Activated CD4-positive, alpha-beta T cell treated with anti-CD3 and anti-CD28 coated beads for 4 hours (primary cell): Measurements from ENCODE around the gene ERO1B.

ENCODE experiments used
- DNase-seq, 2 donors: peaks; one replicate each; pipeline ENCODE4 v3.0.0-alpha.2; 2020

ERO1B gene

DNA sequence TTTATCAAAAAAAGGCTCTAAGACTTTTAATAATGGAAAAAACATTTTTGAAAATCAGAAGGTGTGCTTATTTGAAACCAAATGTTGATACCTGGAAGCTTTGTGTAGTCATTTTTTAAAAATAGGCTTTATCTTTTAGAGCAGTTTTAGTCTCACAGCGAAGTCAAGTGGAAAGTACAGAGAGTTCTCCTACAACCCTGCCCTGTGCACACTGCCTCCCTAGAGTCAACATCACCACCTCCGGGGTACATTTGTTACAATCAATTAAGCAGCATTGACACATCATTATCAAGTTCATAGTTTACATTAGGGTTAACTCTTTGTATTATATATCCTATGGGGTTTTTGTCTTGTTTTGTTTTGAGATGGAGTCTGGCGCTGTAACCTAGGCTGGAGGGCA lies 10.7 kb upstream of the ERO1B start:
- no peak for DNase-seq

DNA sequence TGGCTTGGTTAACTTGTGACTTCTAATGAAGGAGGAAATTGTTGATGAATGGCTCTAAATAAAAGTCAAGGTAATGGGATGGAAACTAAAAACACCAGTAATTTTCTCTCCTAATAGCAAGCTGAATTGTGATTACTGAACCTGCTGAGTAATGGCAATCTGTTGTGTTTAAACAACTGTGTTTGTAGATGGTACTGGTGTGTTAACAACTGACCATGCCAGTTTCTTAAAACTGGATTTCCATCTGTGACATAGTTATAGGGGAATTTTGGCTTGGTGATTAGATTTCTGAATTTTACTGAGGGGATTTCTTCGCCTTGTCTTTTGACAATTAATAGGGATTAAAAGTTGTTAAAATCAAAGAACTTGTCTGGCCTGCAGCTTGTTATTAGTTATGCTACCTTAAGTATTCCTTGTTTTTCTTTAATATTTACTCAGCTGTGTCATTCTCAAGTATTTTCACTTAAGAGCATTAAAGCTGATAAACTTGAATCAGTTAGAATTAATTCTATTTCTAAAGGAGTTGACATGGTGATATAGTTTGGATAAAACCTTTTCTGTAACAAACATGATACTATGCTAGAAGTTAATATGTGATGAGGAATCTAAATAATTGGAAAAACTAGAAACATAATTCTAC lies 7.9 kb upstream of the ERO1B start:
- DNase-seq, result no peak

DNA sequence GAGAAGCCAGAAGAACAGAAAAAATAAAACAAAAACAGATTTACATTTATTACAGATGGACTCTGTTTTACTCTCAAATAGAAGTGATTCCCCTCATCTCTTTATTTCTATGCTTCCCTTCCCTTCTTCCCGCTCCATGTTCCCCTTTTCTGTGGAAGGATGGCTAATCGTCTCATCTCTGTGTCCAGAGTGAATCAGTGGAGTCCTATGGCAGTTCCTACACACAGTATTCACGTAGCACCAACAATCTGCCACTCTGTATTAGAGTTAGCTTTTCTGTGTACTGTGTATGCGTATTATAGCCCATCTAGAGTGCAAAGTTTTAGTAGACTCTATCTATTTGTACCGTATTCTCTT lies 6.8 kb upstream of the ERO1B start:
- no peak for DNase-seq

DNA sequence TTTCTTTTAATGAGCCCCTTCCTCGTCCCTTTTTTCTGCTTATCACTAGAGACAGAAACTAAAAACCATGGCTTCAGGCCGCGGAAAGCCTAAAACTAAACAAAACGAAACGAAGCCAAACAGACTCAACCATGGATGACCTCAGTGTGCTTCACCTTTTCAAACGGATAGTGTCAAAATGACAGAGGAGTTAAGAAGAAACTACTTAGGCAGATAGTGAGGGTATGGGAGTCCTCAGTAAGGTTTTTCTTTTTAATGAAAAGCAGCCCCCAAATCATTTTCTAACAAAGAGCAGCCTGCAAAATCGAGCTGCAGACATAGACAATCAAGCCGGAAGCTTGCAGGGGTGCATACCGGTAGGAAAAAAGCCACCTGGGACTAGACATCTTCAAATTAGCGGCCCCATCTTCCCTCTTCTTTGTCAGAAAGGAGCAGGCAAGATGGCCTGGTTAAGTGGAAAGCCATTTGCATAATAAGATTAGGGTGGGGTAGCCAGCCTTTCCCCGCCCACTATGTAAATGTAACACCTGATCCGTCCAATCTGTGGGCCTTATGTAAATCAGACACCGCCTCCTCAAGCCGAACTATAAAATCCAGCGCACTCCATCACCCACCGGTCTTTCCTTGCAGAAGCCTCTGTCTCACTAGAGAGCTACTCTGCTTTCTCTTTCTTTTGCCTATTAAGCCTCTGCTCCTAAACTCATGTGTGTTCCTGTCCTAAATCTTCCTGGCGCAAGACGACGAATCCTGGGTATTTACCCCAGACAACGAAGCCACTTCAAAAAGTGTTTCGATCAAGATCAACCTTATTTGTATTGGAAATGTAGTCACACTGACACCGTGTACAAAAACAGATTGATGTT lies 6.2 kb upstream of the ERO1B start:
- DNase-seq, result no peak

DNA sequence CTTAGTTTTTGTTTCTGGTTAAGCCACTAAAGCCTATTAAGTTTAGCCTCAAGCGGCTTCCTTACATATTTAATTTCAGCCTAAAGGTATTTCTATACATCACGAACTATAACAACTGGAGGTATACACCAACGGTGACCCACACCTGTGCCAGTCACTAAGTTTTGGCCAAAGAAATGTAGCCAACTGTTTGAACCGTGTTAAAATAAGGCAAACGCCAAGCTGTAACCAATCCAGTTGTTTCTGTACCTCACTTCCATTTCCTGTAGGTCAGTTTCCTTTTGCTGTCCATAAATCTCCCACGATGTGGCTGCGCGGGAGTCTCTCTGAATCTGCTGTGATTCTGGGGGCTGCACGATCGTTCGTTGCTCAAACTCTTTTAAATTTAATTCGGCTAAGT lies 5.6 kb upstream of the ERO1B start:
- DNase-seq, result no peak

DNA sequence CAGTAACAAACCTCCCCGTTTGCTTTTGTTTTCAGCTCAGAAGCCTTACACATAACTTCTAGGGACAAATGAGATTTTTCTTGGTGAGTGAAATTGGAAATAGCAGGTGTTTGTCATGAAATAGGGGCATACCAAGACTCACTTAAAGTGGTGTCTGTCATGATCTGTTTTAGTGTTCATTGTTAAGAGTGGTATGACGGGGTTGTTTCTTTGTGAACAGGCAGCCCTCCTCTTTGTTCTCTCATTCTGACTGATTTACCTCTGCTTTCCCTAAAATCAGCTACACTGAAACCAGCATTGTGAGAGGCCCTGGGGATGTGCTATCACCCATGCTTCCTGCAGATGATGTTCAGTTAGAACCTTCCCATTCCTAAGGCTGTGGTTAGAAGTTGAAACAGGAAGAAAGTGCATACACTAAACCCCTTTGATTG lies 2.5 kb upstream of the ERO1B start:
- DNase-seq, result no peak

DNA sequence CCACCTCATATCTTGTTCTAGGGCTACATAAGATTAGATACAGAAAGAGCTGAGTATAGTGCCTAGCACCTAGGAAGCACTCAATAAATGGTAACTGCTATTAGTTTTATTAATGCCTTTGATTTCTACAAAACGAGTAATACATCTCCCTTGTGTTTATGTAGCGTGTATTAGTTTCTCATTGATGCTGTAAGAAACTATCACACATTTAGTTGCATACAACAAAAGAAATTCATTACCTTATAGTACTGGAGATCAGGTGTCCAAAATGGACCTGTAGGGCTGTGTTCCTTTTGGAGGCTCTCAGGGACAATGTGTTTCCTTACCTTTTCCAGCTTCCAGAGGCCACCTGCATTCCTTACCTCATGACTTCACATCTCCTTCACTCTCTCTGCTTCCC lies 961 bp upstream of the ERO1B start:
- DNase-seq, result no peak

DNA sequence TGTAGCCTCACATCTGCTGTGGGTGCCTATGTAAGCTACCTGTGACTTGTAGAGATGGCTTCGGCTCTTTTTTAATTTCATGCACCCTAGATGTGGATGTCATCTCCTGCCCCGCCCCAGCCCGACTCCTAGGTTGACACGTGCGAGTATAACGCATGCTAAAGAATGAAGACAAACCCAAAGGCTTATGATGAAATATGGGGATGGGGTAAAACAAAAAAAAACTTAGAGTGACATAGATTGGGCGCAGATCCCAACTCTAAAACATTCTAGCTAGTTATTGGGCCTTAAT lies 613 bp upstream of the ERO1B start:
- DNase-seq, result peak; percentile 43 to 46

DNA sequence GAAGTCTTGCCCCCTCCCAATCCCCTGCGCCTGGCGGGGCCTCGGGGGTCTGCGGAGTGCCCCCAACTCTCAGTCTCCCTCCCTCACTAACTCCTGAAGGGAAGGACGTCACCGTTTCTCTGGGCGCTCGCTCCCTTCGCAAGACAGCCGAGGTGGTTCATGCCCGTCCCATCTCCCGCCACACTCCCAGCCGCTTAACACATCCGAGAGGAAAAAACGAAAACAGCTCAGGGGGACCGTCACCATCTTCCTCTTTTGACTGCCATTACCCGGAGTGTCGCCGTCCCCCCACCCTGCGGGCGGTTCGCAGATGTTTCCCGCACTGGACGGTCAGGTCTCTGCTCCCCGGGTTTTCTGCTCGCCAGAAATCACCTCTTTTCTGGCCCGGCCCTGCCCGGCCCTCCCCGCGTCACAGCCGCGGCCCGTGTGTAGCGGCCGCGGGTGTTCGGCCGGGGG lies 532 bp downstream of the ERO1B start:
- peak; percentile 12 to 24 for DNase-seq

DNA sequence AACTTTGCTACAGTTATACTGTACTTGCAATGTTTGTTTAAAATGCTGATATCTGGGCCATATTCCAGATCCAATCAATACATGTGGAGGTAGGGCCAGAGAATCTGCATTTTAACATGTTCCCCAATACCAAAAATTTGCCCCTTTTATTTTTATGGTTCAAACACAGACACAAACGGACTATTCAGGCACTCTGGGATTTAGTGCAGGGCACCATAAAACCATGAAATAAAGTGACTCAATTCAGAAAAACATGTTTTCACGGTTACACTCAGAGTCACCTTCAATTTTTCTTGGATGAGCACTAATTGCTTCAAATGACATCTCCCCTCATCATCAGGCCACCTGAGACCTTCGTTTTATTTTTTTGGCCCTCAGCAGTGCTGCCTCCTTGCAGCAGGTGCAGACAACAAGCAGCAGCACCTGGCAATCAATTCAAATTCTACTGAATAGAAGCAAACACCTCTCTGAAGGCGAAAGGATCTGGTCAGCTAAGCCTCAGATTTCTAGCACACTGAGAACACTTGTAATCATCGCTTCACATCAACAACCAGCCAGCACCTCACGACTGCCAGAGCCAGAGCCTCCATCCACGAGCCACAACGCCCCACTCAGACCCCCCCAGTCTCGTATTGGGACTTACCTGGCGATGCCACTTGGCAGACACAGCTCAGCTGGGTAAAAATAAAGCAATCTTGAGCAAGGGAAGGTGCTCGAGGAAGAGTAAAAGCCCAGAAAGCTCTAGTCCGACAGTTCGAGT lies 1.1 kb downstream of the ERO1B start:
- peak; percentile 19 to 32 for DNase-seq

DNA sequence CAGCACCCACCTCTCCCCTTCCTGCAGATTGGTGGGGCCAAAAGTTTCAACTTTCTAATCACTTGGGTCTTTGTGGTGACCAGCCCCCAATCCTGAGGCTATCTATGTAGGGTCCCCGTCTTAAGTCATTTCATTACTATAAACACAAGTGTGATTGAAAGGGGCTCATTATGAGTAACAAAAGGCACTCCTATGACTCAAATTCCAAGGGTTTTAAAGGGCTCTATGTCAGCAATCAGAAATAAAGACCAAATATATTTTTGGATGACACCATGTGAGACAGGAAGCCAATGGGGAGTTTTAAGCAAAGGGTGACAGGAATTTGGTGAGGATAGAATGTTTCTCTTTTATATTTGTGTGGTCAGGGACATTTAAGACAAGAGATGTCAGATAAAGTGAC lies 6.2 kb downstream of the ERO1B start:
- no peak for DNase-seq

DNA sequence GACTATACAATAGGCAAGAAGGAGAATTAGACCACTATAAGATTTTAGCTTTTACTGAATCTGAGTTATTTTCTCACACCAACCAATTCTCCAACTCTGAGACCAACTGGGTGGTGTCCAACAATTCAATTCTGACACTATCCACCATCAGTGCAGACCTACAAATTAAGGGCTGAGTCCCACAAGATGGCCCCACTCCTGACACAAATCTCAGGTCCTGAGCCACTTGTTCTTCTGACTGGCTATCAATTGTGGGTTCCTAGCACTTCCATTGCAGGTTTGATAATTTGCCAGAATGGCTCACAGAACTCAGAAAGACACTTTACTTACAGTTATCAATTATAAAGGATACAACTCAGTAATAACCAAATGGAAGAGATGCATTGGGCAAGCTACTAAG lies 6.7 kb downstream of the ERO1B start:
- DNase-seq, result no peak

DNA sequence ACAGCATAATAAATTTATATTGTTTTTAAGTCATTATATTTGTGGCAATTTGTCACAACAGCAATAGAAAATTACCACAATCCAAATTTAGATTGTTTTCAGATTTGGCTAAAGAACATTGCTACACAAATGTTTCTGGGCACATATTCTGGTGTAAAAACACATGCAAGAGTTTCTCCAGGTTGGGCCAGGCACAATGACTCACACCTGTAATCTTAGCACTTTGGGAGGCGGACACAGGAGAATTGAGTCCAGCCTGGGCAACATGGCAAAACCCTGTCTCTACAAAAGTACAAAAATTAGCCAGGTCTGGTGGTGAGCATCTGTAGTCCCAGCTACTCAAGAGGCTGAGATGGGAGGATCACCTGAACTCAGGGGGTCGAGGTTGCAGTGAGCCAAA lies 8.4 kb downstream of the ERO1B start:
- no peak for DNase-seq

DNA sequence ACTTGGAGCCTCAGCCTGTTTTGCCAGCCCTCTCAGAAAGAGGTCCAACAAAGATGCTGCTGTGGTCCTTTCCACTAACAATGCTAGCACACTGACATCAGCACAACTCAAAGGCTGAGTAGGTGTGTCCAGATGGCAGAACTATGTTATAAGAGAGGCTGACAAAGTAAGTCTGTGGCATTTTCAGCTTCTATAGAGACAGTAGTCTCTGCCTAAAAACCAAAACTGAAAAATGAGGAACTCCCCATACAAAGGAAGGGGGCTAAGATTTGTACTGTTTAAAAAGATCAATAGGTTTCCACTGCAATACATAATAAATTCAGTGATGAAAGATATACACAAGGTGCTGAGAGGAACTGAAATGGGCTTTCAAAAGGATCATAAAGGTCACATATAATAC lies 12.3 kb downstream of the ERO1B start:
- DNase-seq, result no peak

DNA sequence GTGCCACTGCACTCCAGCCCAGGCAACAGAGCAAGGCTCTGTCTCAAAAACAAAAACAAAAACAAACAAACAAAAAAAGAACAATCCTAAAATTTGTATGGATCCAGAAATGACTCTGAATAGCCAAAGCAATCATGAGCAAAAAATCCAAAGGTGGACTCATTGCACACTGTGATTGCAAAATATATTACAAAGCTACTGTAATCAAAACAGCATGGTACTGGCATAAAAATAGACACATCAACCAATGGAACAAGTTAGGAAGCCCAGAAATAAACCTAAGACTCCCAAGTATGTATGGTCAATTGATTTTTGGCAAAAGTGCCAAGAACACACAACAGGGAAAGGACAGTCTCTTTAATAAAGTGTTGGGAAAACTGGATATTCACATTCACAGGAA lies 19.9 kb downstream of the ERO1B start:
- no peak for DNase-seq

DNA sequence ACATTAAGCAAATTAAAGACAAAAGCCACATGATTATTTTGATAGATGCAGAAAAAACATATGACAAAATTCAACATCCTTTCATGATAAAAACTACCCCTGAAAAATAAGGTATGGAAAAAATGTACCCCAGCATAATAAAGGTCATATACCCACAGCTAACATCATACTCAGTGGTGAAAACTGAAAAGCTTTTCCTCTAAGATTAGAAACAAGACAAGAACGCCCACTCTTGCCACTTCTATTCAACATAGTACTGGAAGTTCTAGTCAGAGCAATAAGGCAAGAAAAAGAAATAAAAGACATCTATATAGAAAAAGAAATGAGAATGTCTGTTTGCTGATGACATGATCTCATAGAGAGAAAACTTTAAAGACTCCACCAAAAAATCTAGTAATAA lies 20.7 kb downstream of the ERO1B start:
- no peak for DNase-seq

DNA sequence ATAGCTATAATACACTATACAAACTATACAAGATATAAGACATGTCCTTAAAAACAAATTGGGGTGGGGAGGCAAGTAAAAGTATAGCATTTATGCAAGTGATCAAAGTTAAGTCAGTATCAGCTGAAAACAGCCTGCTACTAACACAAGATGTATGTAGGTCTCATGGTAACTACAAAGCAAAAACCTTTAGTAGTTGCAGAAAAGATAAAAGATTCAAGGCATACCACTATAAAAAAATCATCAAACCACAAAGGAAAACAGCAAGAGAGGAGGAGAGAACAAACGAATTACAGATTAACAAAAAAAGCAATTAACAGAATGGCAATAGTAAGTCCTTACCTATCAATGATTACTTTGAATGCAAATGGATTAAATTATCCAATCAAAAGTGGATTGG lies 22.7 kb downstream of the ERO1B start:
- no peak for DNase-seq

DNA sequence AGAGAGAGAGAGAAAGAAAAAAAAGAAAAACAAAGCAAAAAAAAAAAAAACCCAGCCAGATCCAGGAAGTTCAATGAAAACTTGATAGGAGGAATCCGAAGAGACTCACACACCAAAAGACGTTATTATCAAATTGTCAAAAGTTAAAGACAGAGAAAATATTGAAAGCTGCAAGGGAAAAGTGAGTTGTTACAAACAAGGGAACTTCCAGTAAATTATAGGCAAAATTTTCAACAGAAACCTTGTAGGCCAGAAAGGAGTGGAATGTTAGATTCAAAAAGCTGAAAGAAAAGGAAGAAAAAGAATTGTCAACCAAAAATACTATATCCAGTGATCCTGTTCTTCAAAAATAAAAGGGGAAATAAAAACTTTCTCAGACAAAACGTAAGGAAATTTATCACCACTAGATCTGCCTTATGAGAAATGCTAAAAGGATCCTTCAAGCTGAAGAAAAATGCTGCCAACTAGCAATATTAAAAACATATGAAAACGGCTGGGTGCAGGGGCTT lies 23.6 kb downstream of the ERO1B start:
- no peak for DNase-seq

DNA sequence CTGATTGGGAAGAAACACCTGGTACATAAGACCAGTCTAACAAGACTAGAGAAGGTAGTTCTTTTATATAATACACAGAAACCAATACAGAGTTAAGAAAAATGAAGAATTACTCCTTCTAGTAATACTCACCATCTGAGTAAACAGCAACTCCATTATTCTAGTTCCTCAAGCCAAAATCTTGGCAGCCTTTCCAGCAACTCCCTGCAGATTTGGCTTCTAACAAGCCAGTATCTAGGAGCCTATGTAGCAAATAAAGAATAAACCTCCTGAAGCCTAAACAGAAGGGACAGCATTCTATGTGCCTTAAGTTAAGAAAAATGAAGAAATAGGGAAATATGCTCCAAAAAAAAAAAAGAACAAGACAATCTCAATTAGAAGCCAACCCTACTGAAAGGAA lies 24.5 kb downstream of the ERO1B start:
- no peak for DNase-seq

DNA sequence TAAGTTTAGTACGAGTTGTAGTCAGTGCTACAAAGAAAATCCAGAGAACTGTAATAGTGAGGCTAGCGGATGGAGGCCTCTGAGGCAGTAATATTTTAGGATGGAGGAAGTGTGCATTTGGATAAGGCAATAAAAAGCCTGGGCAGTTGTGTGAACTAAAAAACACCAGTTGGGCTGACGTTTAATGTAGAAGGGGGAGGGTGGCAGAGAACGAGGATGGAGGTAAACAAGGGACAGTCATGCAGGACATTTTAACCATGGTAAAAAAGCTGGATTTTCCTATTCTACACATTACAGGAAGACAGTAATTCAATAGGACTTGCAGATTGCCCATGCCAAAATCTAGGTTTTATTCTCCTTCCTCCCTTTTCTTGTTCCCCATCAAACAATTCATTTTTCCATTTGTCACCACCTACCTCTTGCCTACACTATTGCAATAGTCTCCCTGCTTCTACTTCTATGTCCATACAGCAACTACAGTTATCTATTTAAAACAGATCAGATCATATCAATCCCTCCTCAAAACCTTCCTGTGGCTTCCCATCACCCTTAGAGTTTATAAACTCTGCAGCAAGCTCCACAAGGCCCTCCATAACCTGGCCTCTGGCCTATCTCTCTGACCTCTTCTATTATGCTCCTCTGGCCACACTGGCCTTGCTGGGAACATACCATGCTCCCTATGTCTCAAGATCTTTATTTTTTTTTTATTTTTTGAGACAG lies 27.7 kb downstream of the ERO1B start:
- no peak for DNase-seq

DNA sequence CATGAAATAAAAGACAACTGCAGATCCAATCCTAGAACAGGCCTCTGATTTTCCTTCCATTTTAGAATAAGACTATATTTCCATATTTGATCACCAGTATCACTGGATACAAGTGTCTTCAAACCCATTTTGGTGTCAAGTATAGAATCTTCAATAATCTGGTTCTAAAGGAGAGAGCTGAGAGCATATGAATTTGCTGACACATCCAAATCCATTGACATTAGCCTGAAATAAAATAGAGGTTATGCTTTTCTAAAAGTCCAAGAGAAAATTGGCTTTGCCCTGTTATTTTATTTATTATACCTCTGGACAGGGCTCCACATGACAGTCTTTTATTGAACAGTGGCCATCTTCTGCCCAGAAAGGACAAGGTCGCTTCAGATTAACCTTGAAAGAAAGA lies 28.6 kb downstream of the ERO1B start:
- DNase-seq, result no peak

DNA sequence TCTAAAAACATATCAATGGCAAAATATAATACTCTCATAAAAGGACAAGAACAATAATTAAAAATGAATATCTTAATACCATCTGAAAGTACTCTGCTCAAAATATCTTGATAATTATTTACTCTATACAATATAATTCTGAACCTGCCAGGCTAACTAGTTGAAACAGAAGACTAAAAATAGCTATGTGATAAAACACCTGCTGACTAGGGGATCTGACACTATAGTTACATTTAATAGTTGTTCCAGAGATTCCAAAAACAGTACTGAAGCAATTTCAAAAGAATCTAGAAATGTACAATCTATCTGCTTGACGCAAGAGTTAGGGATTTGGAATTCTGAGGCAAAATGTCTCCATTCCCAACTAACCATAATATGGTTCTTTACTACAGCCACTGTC lies 30.2 kb downstream of the ERO1B start:
- no peak for DNase-seq

DNA sequence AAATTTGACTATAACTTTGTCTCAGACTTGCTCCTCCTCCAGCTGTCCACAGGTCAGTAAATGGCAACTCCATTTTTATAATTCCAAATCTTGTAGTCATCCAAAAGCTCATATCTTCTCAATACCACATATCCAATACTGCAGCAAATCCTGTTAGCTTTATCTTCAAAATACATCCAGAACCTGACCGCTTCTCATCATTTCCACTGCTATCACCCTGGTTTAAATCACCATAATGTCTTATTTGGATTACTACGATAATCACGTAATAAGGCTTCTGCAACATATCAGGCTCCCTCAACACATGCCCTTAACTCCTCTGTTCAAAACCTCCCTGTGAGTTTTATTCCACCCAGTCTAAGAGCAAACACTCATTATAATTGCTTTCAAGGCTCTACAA lies 34.5 kb downstream of the ERO1B start:
- DNase-seq, result no peak
